Mucosa of gallbladder (tissue), 1 donor: Measurements from ENCODE around the gene OTUD6A. TPM values are rescaled to one million over a fixed set of nuclear protein-coding genes. Genes with fewer than 3 reads are reported as not detected.

Experiments
- total RNA-seq: library from RNA; stranded (reverse); gene quantifications from one replicate; pipeline ENCODE4 v1.2.1, GENCODE V29; 2021
- donor health status: DM: no; HTN: no; CAD: no.

OTUD6A gene
- total RNA-seq, 1 donor from 2014 or later, result not detected

Other genes with a start within 250 kb of the OTUD6A start
- gene AWAT2, start 12.5 kb upstream of the OTUD6A start, total RNA-seq, result not detected
- 61.9 TPM for gene IGBP1, start 71.0 kb downstream of the OTUD6A start, total RNA-seq
- gene DGAT2L6, start 115.0 kb downstream of the OTUD6A start, total RNA-seq, result not detected
- not detected for gene AWAT1, start 172.2 kb downstream of the OTUD6A start, total RNA-seq
- gene P2RY4, start 197.7 kb downstream of the OTUD6A start, total RNA-seq, result not detected
- not detected for gene ARR3, start 205.9 kb downstream of the OTUD6A start, total RNA-seq
- gene RAB41, start 219.7 kb downstream of the OTUD6A start, total RNA-seq, result not detected
- gene PDZD11, start 227.5 kb downstream of the OTUD6A start, total RNA-seq, result 38.9 TPM
- gene KIF4A, start 227.6 kb downstream of the OTUD6A start, total RNA-seq, result 0.92 TPM